A673 (cell line): ENCODE results near the gene SMOC2.

ENCODE experiments used
- EZH2 ChIP-seq: fragments of 200-600 bp; sonication (generic); IDR thresholded peaks from 2 replicates; pipeline ENCODE4 v1.6.1; 2017; ENCODE audit warnings: borderline replicate concordance, low read depth, mild to moderate bottlenecking, mixed read lengths, antibody characterized with exemption, low read length; ENCODE audit not compliant: poor library complexity, severe bottlenecking
- TF ChIP-seq, protein P1 (sequence below): fragments of 300-800, 200-600 bp; sonication (generic); conservative IDR thresholded peaks from 2 replicates; pipeline ENCODE4 v1.5.1; 2017; ENCODE audit warnings: low read depth, mild to moderate bottlenecking, antibody characterized with exemption, low read length, moderate library complexity, mixed read lengths

DNA sequence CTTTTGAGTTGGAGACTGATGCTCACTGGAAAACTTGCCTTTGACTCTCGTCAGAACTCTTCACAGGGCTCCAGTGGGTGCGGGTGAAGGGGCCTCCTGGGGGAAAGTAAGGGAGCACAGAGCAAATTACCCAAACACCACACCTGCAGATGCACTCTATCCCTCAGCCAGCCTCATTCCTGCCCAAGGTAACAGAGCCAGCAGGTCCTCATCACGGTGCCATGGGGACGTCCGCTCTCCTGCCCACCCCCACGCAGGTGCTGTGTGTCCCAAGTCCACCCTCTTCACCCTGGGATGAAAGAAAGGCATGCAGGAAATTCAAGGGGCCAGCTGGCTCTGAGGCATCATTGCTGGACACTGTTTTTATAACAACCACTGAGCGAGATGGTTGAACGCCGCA is 269.0 kb downstream of the SMOC2 start:
- TF ChIP-seq EZH2: no peak
- TF ChIP-seq, protein P1, sequence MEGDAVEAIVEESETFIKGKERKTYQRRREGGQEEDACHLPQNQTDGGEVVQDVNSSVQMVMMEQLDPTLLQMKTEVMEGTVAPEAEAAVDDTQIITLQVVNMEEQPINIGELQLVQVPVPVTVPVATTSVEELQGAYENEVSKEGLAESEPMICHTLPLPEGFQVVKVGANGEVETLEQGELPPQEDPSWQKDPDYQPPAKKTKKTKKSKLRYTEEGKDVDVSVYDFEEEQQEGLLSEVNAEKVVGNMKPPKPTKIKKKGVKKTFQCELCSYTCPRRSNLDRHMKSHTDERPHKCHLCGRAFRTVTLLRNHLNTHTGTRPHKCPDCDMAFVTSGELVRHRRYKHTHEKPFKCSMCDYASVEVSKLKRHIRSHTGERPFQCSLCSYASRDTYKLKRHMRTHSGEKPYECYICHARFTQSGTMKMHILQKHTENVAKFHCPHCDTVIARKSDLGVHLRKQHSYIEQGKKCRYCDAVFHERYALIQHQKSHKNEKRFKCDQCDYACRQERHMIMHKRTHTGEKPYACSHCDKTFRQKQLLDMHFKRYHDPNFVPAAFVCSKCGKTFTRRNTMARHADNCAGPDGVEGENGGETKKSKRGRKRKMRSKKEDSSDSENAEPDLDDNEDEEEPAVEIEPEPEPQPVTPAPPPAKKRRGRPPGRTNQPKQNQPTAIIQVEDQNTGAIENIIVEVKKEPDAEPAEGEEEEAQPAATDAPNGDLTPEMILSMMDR: no peak
